Stimulated activated CD8-positive, alpha-beta memory T cell treated with anti-CD3 and anti-CD28 coated beads, Interleukin-4, amount 100 ng/mL, for 1 hour (primary cell): ENCODE measurements around the gene ASPHD1.

Source experiments
- DNase-seq, 2 donors: peaks; one replicate each; pipeline ENCODE4 v3.0.0-alpha.2; 2020; ENCODE audit warnings: low read depth in 2 of 2, low spot score in 1 of 2

ASPHD1 gene

GRCh38 chr16:29940656-29941055, 40.4 kb downstream of the ASPHD1 start:
- no peak for DNase-seq

GRCh38 chr16:29943846-29944799, 43.8 kb downstream of the ASPHD1 start:
- DNase-seq = no peak

- DNase-seq = no peak
Observed at GRCh38 chr16:29947897-29948296, 47.6 kb downstream of the ASPHD1 start.

- no peak for DNase-seq
Observed at GRCh38 chr16:29950806-29951461, 50.6 kb downstream of the ASPHD1 start.

- no peak for DNase-seq
Observed at GRCh38 chr16:29951625-29952365, 51.5 kb downstream of the ASPHD1 start.
